Embryonic facial prominence (tissue), 1 donor: Measurements from ENCODE around the gene MALRD1.
"Not testable (repeated sequence)": the region's sequence is repeated elsewhere in the genome, so short reads cannot be mapped to it uniquely, and the experiment has no call there.

Experiments
- DNase-seq: peaks from one replicate; pipeline ENCODE4 v3.0.0-alpha.2; 2016; ENCODE audit errors: extremely low spot score

MALRD1 gene

GRCh38 chr10:19497026-19497425 is 448.4 kb downstream of the MALRD1 start:
- no peak for DNase-seq

- no peak for DNase-seq
Observed at GRCh38 chr10:19498393-19499290, 450.0 kb downstream of the MALRD1 start.

GRCh38 chr10:19499291-19499770 is 450.7 kb downstream of the MALRD1 start:
- no peak for DNase-seq

DNA sequence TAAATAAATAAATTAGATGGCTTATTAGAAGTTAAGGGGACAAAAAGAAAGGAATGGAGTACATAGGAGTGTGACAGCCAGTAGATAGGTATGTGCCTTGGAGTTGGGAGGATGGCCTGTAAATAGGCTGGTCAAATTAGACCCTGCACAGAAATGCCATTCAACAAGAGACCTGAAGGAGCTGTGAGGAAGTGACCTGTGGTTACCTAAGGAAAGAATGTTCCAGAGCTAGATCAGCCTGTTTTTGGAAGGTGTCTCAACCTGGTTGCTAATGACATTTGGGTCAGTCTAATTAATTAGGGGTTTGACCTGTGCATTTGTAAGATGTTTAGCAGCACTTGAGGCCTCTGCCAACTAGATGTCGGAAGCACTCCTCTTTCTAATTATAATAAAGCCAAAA is 452.4 kb downstream of the MALRD1 start:
- DNase-seq = no peak

GRCh38 chr10:19505320-19506312 is 457.0 kb downstream of the MALRD1 start:
- no peak for DNase-seq

- not testable (repeated sequence) for DNase-seq
Observed at GRCh38 chr10:19510005-19510732, 461.6 kb downstream of the MALRD1 start.

DNA sequence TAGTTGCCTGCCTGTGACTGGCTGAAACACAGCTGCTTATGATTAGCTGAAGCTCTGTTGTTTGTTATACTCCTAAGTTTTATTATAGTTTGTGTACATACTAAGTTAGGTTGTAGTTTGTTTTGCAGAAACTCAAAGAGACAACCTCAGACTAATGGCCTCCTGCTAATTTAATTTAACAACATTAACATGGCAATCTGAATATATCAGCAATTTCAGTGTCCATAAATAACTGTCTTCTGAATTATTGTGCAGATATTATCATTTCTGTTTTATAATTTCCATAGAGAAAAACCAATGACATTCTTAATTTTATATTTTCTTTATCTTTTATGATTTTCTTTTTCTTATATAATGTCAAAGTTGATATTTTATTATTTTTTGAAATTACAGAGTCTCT is 469.5 kb downstream of the MALRD1 start:
- DNase-seq = no peak

DNA sequence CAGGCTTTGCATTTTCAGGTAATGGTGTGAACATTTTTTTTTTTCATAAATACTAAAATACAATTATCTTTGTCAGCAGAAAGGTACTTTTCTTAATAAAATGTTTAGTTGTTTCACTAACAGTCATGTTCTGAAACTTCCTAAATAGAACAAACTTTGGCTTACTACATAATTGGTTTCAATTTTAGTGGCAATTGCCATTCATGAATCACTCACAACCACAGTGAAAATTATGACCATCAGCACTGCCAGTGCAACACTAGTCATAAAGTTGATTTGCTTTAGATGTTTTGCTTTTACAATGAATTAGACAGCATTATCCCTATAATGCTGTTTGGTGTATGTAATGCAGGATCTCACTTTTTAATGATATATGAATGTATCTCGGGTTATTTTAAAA is 470.0 kb downstream of the MALRD1 start:
- no peak for DNase-seq

DNA sequence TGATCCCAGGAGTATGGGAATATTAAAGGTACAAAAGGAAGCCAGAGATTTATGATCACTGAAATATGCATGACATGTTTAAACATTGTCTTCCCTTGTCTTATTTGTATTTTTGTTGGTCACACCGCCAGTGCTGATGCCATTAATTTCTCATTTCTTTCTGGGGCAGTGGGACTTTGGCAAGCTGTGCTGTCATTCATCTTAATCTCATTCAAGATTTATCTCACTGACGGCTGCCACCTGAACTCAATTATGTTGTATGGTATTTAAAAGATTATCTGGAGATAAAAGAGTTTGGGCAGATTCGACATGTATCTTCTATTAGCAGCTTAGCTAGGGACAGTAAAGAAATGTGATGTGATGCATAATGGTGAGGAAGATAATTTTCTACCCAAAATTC is 482.7 kb downstream of the MALRD1 start:
- no peak for DNase-seq

DNA sequence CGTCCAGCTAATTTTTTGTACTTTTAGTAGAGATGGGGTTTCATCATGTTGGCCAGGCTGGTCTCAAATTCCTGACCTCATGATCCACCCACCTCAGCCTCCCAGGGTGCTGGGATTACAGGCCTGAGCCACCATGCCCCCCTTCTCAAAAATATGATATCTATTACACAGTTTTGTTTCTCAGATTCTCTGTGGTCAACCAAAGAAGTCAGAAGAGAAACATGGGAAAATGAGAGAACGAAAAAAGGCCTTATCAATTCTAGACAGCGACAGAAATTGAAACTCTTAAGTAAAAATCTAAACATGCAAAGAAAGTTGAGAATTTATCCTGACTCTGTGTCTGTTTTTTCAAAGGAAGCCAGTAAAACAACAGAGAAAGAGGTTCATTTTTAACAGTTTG is 483.8 kb downstream of the MALRD1 start:
- DNase-seq = no peak

DNA sequence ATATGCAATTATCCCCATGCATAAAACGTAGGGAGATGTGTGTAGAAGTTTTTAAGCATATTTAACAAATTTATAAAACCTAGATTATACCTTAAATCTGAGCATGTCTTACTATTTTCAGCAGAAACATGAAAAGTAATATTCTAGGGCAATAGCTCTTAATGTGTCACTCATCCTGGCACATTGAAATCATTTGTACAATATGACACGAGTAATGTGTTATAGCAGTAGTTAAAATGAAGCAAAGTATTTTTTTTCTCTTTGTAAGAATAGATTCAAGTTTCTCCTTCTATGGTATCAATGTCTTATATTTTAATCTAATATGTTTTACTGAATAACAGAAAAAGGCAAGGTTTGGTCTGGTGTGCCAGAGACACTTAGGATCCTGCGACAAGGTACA is 492.7 kb downstream of the MALRD1 start:
- no peak for DNase-seq

DNA sequence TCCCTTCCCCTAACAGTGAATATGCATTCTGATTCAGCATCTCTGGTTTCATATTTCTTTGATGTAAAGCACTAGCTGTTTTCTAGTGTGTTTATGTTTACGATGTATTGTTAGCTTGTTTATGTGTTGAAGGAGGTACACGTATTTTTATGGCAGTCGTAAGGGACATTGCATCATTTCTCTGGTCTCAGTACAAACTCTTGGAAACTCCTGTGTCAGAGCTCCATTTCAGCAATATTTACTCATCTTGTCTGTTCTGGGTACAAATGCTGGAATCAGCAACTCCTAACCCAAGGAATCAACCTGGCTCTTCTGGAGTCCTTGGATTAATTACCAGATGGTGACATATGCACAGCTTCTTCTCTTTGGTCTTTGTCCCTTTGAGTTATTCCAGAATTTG is 497.6 kb downstream of the MALRD1 start:
- no peak for DNase-seq

- DNase-seq = no peak
Observed at GRCh38 chr10:19549503-19549902, 500.9 kb downstream of the MALRD1 start.

DNA sequence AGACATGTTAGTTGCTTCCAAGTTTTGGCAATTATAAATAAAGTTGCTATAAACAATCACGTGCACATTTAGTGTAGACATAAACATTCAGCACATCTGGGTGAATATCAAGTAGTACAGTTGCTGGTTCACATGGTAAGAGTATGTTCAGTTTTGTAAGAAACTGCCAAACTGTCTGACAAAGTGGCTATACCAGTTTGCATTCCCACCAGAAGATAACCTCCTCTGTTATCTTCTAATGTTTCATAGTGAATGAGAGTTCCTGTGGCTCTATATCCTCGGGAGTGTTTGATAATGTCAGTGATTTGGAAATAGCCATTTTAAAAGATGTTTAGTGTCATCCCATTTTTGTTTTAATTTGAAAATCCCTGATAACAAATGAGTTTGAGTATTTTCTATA is 508.1 kb downstream of the MALRD1 start:
- DNase-seq = no peak

- DNase-seq = no peak
Observed at GRCh38 chr10:19561181-19561580, 512.6 kb downstream of the MALRD1 start.

DNA sequence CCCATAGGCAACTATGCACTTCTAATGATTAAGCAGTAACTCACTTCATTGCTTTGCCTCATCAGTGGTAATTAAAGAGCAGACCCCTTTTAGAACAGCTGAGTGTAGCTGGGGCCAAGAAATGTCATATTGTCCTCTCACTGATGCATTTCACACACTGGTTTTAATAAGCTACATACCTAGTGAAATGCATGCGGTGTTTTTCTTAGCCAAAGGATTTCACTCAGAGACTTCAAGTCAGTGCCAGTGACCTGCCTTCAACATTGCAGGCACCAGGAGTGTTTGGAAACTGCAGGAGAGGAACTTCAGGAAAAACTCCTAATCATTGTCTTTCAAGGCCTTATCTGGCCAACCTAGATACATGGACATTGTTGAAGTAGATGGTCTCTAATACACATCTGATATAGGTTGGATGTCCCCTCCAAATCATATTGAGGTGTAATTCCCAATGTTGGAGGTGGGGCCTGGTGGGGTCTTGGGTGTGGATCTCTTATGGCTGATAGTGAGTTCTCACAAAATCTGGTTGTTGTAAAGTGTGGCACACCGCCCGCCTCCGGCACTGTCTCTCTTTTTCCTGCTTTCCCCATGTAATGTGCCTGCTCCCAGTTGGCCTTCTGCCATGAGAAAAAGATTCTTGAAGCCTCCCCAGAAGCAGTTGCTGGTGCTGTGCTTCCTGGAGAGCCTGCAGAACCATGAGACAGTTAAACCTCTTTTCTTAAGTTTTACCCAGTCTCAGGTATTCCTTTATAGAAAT is 515.0 kb downstream of the MALRD1 start:
- DNase-seq = no peak

DNA sequence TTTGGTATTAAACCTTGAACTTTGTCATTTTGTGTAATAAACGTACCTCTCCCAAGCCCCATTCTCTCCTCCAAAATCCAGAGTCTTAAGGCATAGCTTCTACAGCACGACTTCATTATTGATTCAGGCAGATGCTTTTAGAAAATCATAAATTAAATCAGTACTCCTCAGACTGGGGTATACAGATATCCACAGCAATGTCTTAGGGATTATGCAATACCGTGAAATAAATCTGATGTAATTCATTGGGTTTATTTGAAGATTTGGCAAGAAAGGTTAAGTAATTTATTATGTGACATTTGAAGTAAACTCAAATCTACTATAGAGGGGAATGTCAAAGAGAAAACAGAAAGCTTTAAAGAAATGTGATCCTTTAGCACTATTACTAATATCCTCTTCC is 521.5 kb downstream of the MALRD1 start:
- DNase-seq = no peak

DNA sequence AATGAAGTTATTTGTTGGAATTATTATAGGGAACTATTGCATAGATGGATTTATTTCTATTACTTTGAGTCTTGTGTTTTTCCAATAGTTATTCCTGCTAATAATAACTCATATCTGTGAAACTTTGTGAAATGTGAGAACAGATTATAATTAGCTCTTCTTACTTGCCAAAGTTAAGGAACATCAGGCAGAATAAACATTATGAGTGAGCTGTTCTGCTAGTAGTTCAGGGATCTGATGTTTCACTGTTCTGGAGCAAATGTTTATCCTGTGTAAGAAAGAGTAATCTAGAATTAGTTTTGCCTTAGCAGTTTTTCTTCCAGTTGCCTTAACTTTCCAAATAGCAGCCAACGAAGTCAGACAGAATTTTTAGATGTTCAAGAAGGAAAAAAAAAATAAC is 522.4 kb downstream of the MALRD1 start:
- DNase-seq = no peak

DNA sequence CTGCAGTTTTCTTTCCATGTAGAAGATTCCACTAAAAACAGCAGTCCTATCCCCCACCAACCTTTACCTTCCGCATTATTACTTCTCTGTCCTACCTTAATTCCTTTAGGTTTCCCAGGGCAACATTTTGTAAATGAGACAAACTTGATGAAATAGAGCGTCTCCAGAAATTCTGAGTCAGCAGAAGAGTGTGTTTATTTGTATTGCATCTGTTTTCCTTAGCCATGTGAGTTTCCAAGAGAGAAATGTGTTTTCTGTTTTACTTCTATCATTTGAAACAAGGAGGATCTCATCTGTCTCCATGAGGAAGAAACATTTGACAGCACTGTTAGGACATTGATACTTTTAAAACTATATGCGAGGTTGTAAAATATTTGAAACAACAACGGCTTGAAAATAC is 523.5 kb downstream of the MALRD1 start:
- DNase-seq = peak; percentile 10

DNA sequence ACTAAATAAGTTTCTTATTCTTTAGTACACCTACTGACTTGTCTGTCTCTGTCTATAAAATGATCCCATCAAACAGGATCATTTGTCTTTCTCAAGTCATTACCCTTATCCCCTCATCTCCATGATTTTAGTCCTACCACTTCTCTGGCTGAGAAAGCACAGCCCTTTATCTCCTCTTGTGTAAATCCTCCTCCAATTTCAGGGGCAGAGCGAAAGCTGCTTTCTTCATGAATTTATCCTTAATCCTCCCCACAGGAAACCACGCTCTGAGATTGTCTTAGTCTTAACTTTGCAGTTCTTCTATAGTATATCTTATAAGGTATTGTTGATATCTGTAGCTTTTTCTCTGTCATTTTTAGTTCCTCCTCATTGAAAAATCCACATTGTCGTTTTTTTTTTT is 528.0 kb downstream of the MALRD1 start:
- DNase-seq = no peak

DNA sequence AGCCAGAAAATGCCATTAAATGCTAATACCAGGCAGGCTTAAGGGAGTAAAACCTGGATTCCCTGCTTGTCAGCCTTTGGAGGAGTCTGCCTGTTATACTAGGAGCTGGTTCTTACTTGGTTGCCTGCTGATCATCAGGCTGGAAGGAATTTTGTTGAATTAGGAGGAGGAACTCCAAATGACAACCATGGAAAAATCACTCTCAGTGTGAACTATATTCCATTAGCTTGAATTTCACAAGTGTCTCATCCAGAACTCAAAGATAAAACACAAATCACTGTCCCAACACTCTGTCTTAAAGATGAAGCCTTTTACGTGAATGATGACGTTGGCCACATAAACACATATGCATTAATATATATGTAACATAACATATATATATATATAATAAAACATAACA is 528.8 kb downstream of the MALRD1 start:
- no peak for DNase-seq
